Left ventricle myocardium inferior (tissue), 1 donor: ENCODE data around the gene HMX3. TPM values are rescaled to one million over a fixed set of nuclear protein-coding genes. Genes with fewer than 3 reads are reported as not detected.

Experiments used
- DNase-seq: peaks from one replicate; pipeline ENCODE4 v3.0.0-alpha.2; 2020
- H3K27ac ChIP-seq: fragments of 200-600 bp; replicated peaks from 2 replicates; pipeline ENCODE4 v1.8.0; 2021
- H3K27me3 ChIP-seq: fragments of 200-600 bp; 2 replicates; pipeline ENCODE4 v1.8.0; 2021; ENCODE audit warnings: low read depth
- H3K36me3 ChIP-seq: fragments of 200-600 bp; 2 replicates; pipeline ENCODE4 v1.8.0; 2021
- H3K4me1 ChIP-seq: fragments of 200-600 bp; 2 replicates; pipeline ENCODE4 v1.8.0; 2021
- H3K4me3 ChIP-seq: fragments of 200-600 bp; 2 replicates; pipeline ENCODE4 v1.8.0; 2021; ENCODE audit warnings: mild to moderate bottlenecking, moderate library complexity
- H3K9me3 ChIP-seq: fragments of 200-600 bp; replicated peaks from 2 replicates; pipeline ENCODE4 v1.8.0; 2021
- CTCF ChIP-seq: fragments of 200-600 bp; IDR thresholded peaks from 2 replicates; pipeline ENCODE4 v1.8.0; 2021; ENCODE audit warnings: antibody characterized with exemption, mild to moderate bottlenecking, borderline replicate concordance
- intact Hi-C: fragments of 100-400 bp; cut with micrococcal nuclease; formaldehyde crosslinking; loops from one replicate; pipeline ENCODE4 v1.11.0; 2022
- total RNA-seq: library from RNA; stranded (reverse); fragmentation: NEBNext Ultra II Directional; extraction: Animal tissue kit (Norgen Biotek cat#: 25700); gene quantifications from one replicate; pipeline ENCODE4 v1.2.1, GENCODE V29; 2021
- donor health status: DM: no; HTN: yes; CAD: no; lungs with severe emphysema.

HMX3 gene
- total RNA-seq, 1 donor from 2014 or later, result not detected

- no peak for DNase-seq
- intact Hi-C loops, result no loop called here
Measured at GRCh38 chr10:123149568-123150270, 13.9 kb downstream of the HMX3 start.

GRCh38 chr10:123150271-123150985 is 14.7 kb downstream of the HMX3 start:
- intact Hi-C loops, result no loop called here
- Histone ChIP-seq H3K36me3 (no peaks in the 10 kb centered on the region), H3K9me3 (no peaks in the 10 kb centered on the region), H3K4me3 (peak overlapping the region; percentile 60), H3K27me3 (peaks cover 82% of the 10 kb centered on the region), H3K27ac (no peak overlapping the region), H3K4me1 (peaks cover 71% of the 10 kb centered on the region)
- DNase-seq, result no peak
- no peak for TF ChIP-seq CTCF

More at GRCh38 chr10:123149568-123150270, 13.9 kb downstream of the HMX3 start:
- TF ChIP-seq CTCF, result no peak
- peaks cover 89% of the 10 kb centered on the region for H3K27me3 ChIP-seq
- H3K36me3 ChIP-seq, result no peaks in the 10 kb centered on the region
- H3K4me3 ChIP-seq, result peak overlapping the region; percentile 60
- H3K27ac ChIP-seq, result no peak overlapping the region
- H3K9me3 ChIP-seq, result no peaks in the 10 kb centered on the region
- peaks cover 64% of the 10 kb centered on the region for H3K4me1 ChIP-seq

GRCh38 chr10:123150986-123151736 is 15.4 kb downstream of the HMX3 start:
- H3K4me1 ChIP-seq, result peaks cover 71% of the 10 kb centered on the region
- peaks cover 75% of the 10 kb centered on the region for H3K27me3 ChIP-seq
- H3K4me3 ChIP-seq, result peak overlapping the region; percentile 47
- intact Hi-C loops, result no loop called here
- TF ChIP-seq CTCF, result no peak
- no peaks in the 10 kb centered on the region for H3K9me3 ChIP-seq
- DNase-seq, result no peak
- H3K27ac ChIP-seq, result no peak overlapping the region
- H3K36me3 ChIP-seq, result peaks cover 7% of the 10 kb centered on the region

GRCh38 chr10:123151737-123152135 is 16.0 kb downstream of the HMX3 start:
- Histone ChIP-seq H3K4me1 (peaks cover 68% of the 10 kb centered on the region), H3K4me3 (peak overlapping the region; percentile 47), H3K27me3 (peaks cover 69% of the 10 kb centered on the region), H3K27ac (no peak overlapping the region), H3K36me3 (peaks cover 13% of the 10 kb centered on the region), H3K9me3 (no peaks in the 10 kb centered on the region)
- no peak for TF ChIP-seq CTCF
- intact Hi-C loops, result no loop called here
- no peak for DNase-seq

GRCh38 chr10:123153486-123154091 is 17.8 kb downstream of the HMX3 start:
- H3K9me3 ChIP-seq, result no peaks in the 10 kb centered on the region
- TF ChIP-seq CTCF, result no peak
- H3K27me3 ChIP-seq, result peaks cover 51% of the 10 kb centered on the region
- intact Hi-C loops, result no loop called here
- H3K4me1 ChIP-seq, result peaks cover 62% of the 10 kb centered on the region
- peaks cover 30% of the 10 kb centered on the region for H3K36me3 ChIP-seq
- peak overlapping the region; percentile 98 for H3K4me3 ChIP-seq
- H3K27ac ChIP-seq, result no peak overlapping the region
- no peak for DNase-seq
